Body of pancreas (tissue), 4 donors: ENCODE results near the gene TTI1.

Experiments used
- POLR2A ChIP-seq, 3 donors: fragments of 450-650 bp; IDR thresholded peaks; one replicate each; pipeline ENCODE4 v1.6.1; 2016; ENCODE audit warnings: antibody characterized with exemption in 3 of 3, mild to moderate bottlenecking in 2 of 3
- TF ChIP-seq, protein P1 (sequence below), 7 experiments: fragments of 450-650 bp in 4 of 7; fragments of 200-600 bp in 3 of 7; sonication (generic) in 3 of 7; IDR thresholded peaks; one replicate each; pipeline ENCODE4 v1.5.1; 2016 to 2019; ENCODE audit warnings: antibody characterized with exemption in 7 of 7

DNA sequence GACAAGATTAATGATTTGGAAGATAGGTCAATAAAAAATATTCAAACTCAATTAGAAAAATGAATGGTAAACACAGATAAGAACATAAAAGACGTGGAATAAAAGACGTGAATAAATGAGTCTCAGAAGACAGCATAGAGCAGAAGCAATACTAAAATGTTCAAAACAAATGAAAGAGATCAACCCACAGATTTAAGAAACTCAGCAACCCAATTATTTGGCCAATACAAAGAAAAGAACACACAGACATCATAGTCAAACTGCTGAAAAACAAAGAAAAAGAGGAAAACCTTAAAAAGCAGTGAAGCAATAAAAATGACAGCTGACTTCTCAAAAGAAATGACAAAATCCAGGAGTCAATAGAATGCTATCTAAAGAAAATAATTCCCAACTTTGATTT is 14.9 kb downstream of the TTI1 start:
- TF ChIP-seq, protein P1, sequence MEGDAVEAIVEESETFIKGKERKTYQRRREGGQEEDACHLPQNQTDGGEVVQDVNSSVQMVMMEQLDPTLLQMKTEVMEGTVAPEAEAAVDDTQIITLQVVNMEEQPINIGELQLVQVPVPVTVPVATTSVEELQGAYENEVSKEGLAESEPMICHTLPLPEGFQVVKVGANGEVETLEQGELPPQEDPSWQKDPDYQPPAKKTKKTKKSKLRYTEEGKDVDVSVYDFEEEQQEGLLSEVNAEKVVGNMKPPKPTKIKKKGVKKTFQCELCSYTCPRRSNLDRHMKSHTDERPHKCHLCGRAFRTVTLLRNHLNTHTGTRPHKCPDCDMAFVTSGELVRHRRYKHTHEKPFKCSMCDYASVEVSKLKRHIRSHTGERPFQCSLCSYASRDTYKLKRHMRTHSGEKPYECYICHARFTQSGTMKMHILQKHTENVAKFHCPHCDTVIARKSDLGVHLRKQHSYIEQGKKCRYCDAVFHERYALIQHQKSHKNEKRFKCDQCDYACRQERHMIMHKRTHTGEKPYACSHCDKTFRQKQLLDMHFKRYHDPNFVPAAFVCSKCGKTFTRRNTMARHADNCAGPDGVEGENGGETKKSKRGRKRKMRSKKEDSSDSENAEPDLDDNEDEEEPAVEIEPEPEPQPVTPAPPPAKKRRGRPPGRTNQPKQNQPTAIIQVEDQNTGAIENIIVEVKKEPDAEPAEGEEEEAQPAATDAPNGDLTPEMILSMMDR (IDR thresholded peaks at IDR 0.05) = no peak
- TF ChIP-seq POLR2A (IDR thresholded peaks at IDR 0.05) = no peak
